Umbilical cord (tissue), 2 donors: Measurements from ENCODE around the gene ZNRF4. TPM values are rescaled to one million over a fixed set of nuclear protein-coding genes. Genes with fewer than 3 reads are reported as not detected.
A peak's percentile ranks its signal among the peaks of the same experiment; 100 is the strongest.
"Not testable (repeated sequence)": the region's sequence is repeated elsewhere in the genome, so short reads cannot be mapped to it uniquely, and the experiment has no call there.

ENCODE experiments used
- DNase-seq: peaks from one replicate; pipeline ENCODE4 v3.0.0-alpha.2; 2015; ENCODE audit warnings: low spot score
- total RNA-seq: library from RNA; depleted of rRNA; stranded (reverse); fragments of >200 nt; gene quantifications from one replicate; pipeline ENCODE4 v1.2.3, GENCODE V29; 2014; ENCODE audit warnings: low replicate concordance; ENCODE audit not compliant: insufficient read depth

ZNRF4 gene
- total RNA-seq = not detected

GRCh38 chr19:5455367-5456129 lies at the start of gene ZNRF4:
ZNRF4 (plus strand) TSS chr19:5455417; CDS start chr19:5455492, 75 bp downstream.
- DNase-seq = no peak

- DNase-seq = not testable (repeated sequence)
Measured at GRCh38 chr19:5406198-5406597, 49.0 kb upstream of the ZNRF4 start.

GRCh38 chr19:5406816-5407215 lies 48.4 kb upstream of the ZNRF4 start:
- DNase-seq = no peak

- no peak for DNase-seq
Measured at GRCh38 chr19:5407356-5407755, 47.9 kb upstream of the ZNRF4 start.

GRCh38 chr19:5417495-5418436 lies 37.5 kb upstream of the ZNRF4 start:
- no peak for DNase-seq

GRCh38 chr19:5418677-5419076 lies 36.5 kb upstream of the ZNRF4 start:
- no peak for DNase-seq

GRCh38 chr19:5420953-5421352 lies 34.3 kb upstream of the ZNRF4 start:
- DNase-seq = no peak

GRCh38 chr19:5423567-5424125 lies 31.6 kb upstream of the ZNRF4 start:
- no peak for DNase-seq

GRCh38 chr19:5424192-5424973 lies 30.8 kb upstream of the ZNRF4 start:
- no peak for DNase-seq

- no peak for DNase-seq
Measured at GRCh38 chr19:5425260-5425659, 30.0 kb upstream of the ZNRF4 start.

- no peak for DNase-seq
Measured at GRCh38 chr19:5430237-5430636, 25.0 kb upstream of the ZNRF4 start.

- DNase-seq = no peak
Measured at GRCh38 chr19:5432687-5433086, 22.5 kb upstream of the ZNRF4 start.

GRCh38 chr19:5434351-5434917 lies 20.8 kb upstream of the ZNRF4 start:
- no peak for DNase-seq

GRCh38 chr19:5434970-5435641 lies 20.1 kb upstream of the ZNRF4 start:
- no peak for DNase-seq

- DNase-seq = no peak
Measured at GRCh38 chr19:5435642-5436017, 19.6 kb upstream of the ZNRF4 start.

GRCh38 chr19:5436106-5436947 lies 18.9 kb upstream of the ZNRF4 start:
- peak; percentile 13 for DNase-seq

GRCh38 chr19:5436948-5437306 lies 18.3 kb upstream of the ZNRF4 start:
- DNase-seq = no peak

- DNase-seq = not testable (repeated sequence)
Measured at GRCh38 chr19:5438756-5439155, 16.5 kb upstream of the ZNRF4 start.

GRCh38 chr19:5439452-5439851 lies 15.8 kb upstream of the ZNRF4 start:
- DNase-seq = no peak

GRCh38 chr19:5440299-5440698 lies 14.9 kb upstream of the ZNRF4 start:
- no peak for DNase-seq
